Stomach smooth muscle (tissue), 2 donors: Measurements from ENCODE around the gene DDOST.

ENCODE experiments used
- H3K27ac ChIP-seq: one replicate; pipeline ENCODE4 v1.7.0; 2013; ENCODE audit warnings: mild to moderate bottlenecking, low read length, inconsistent platforms
- H3K27me3 ChIP-seq, 2 donors: one replicate each; pipeline ENCODE4 v1.7.0; 2013; ENCODE audit warnings: low read length in 2 of 2; ENCODE audit not compliant: insufficient read depth in 2 of 2, control insufficient read depth in 1 of 2
- H3K36me3 ChIP-seq, 2 donors: one replicate each; pipeline ENCODE4 v1.7.0; 2013; ENCODE audit warnings: low read length in 2 of 2; ENCODE audit not compliant: control insufficient read depth in 2 of 2, insufficient read depth in 2 of 2
- H3K4me1 ChIP-seq: one replicate; pipeline ENCODE4 v1.7.0; 2013; ENCODE audit warnings: low read length; ENCODE audit not compliant: control insufficient read depth, insufficient read depth
- H3K4me3 ChIP-seq, 2 donors: one replicate each; pipeline ENCODE4 v1.7.0; 2013; ENCODE audit warnings: low read length in 2 of 2
- H3K9ac ChIP-seq, 2 donors: one replicate each; pipeline ENCODE4 v1.7.0; 2013; ENCODE audit warnings: low read length in 2 of 2, mild to moderate bottlenecking in 1 of 2
- H3K9me3 ChIP-seq, 2 donors: one replicate each; pipeline ENCODE4 v1.7.0; 2013; ENCODE audit warnings: low read length in 2 of 2; ENCODE audit not compliant: control insufficient read depth in 2 of 2
- donor health status: healthy.
- donor health status: Pancreatic carcinoma.

Gene DDOST

GRCh38 chr1:20661207-20662109 lies at the start of gene DDOST:
DDOST (minus strand) TSS chr1:20661369; CDS start chr1:20661350, 19 bp downstream.
- Histone ChIP-seq H3K9me3 (no peaks in the 10 kb centered on the region), H3K4me3 (peak within 1 kb of the TSS; percentile 78 to 98), H3K4me1 (peaks cover 14% of the 10 kb centered on the region), H3K27me3 (no peaks in the 10 kb centered on the region), H3K27ac (peak within 1 kb of the TSS; percentile 81), H3K36me3 (peaks cover 10 to 14% of the 10 kb centered on the region in 2 donors), H3K9ac (peak within 1 kb of the TSS; percentile 73 to 86)

- Histone ChIP-seq H3K4me1 (no peaks in the 10 kb centered on the region), H3K9me3 (no peaks in the 10 kb centered on the region), H3K9ac (no peak overlapping the region), H3K27ac (no peak overlapping the region), H3K4me3 (no peak overlapping the region), H3K36me3 (no peaks in the 10 kb centered on the region), H3K27me3 (peaks cover 1 to 13% of the 10 kb centered on the region in 2 donors)
Measured at GRCh38 chr1:20710469-20711284, 49.5 kb upstream of the DDOST start.

GRCh38 chr1:20709868-20710267 lies 48.7 kb upstream of the DDOST start:
- no peaks in the 10 kb centered on the region for H3K4me1 ChIP-seq
- H3K27ac ChIP-seq, result no peak overlapping the region
- no peaks in the 10 kb centered on the region for H3K9me3 ChIP-seq
- peaks cover 0 to 8% of the 10 kb centered on the region in 2 donors for H3K27me3 ChIP-seq
- H3K9ac ChIP-seq, result no peak overlapping the region
- H3K4me3 ChIP-seq, result no peak overlapping the region
- no peaks in the 10 kb centered on the region for H3K36me3 ChIP-seq

- Histone ChIP-seq H3K4me1 (no peaks in the 10 kb centered on the region), H3K9ac (no peak overlapping the region), H3K4me3 (no peak overlapping the region), H3K27me3 (peaks cover 0 to 8% of the 10 kb centered on the region in 2 donors), H3K36me3 (no peaks in the 10 kb centered on the region), H3K27ac (no peak overlapping the region), H3K9me3 (no peaks in the 10 kb centered on the region)
Measured at GRCh38 chr1:20708891-20709290, 47.7 kb upstream of the DDOST start.

GRCh38 chr1:20708057-20708456 lies 46.9 kb upstream of the DDOST start:
- H3K4me3 ChIP-seq, result no peak overlapping the region
- H3K36me3 ChIP-seq, result no peaks in the 10 kb centered on the region
- H3K27ac ChIP-seq, result no peak overlapping the region
- no peak overlapping the region for H3K9ac ChIP-seq
- H3K9me3 ChIP-seq, result no peaks in the 10 kb centered on the region
- peaks cover 0 to 7% of the 10 kb centered on the region in 2 donors for H3K27me3 ChIP-seq
- H3K4me1 ChIP-seq, result no peaks in the 10 kb centered on the region

GRCh38 chr1:20706841-20707240 lies 45.7 kb upstream of the DDOST start:
- H3K4me1 ChIP-seq, result no peaks in the 10 kb centered on the region
- no peak overlapping the region for H3K27ac ChIP-seq
- no peak overlapping the region for H3K4me3 ChIP-seq
- H3K36me3 ChIP-seq, result no peaks in the 10 kb centered on the region
- no peaks in the 10 kb centered on the region for H3K9me3 ChIP-seq
- peaks cover 0 to 7% of the 10 kb centered on the region in 2 donors for H3K27me3 ChIP-seq
- H3K9ac ChIP-seq, result no peak overlapping the region

GRCh38 chr1:20705203-20705755 lies 44.1 kb upstream of the DDOST start:
- Histone ChIP-seq H3K9ac (no peak overlapping the region), H3K4me3 (no peak overlapping the region), H3K27me3 (peaks cover 0 to 5% of the 10 kb centered on the region in 2 donors), H3K9me3 (no peaks in the 10 kb centered on the region), H3K36me3 (no peaks in the 10 kb centered on the region), H3K4me1 (no peaks in the 10 kb centered on the region), H3K27ac (no peak overlapping the region)

- H3K9me3 ChIP-seq, result no peaks in the 10 kb centered on the region
- H3K27ac ChIP-seq, result no peak overlapping the region
- no peak overlapping the region for H3K4me3 ChIP-seq
- no peaks in the 10 kb centered on the region for H3K36me3 ChIP-seq
- peaks cover 0 to 2% of the 10 kb centered on the region in 2 donors for H3K27me3 ChIP-seq
- H3K4me1 ChIP-seq, result no peaks in the 10 kb centered on the region
- no peak overlapping the region for H3K9ac ChIP-seq
Measured at GRCh38 chr1:20704390-20705202, 43.4 kb upstream of the DDOST start.

GRCh38 chr1:20703124-20703756 lies 42.1 kb upstream of the DDOST start:
- no peaks in the 10 kb centered on the region for H3K4me1 ChIP-seq
- no peaks in the 10 kb centered on the region for H3K27me3 ChIP-seq
- no peaks in the 10 kb centered on the region for H3K9me3 ChIP-seq
- no peak overlapping the region for H3K4me3 ChIP-seq
- no peaks in the 10 kb centered on the region for H3K36me3 ChIP-seq
- no peak overlapping the region for H3K27ac ChIP-seq
- H3K9ac ChIP-seq, result no peak overlapping the region

GRCh38 chr1:20702416-20702815 lies 41.2 kb upstream of the DDOST start:
- no peaks in the 10 kb centered on the region for H3K9me3 ChIP-seq
- no peaks in the 10 kb centered on the region for H3K27me3 ChIP-seq
- no peak overlapping the region for H3K9ac ChIP-seq
- no peaks in the 10 kb centered on the region for H3K36me3 ChIP-seq
- H3K27ac ChIP-seq, result no peak overlapping the region
- H3K4me3 ChIP-seq, result no peak overlapping the region
- H3K4me1 ChIP-seq, result no peaks in the 10 kb centered on the region
